WTC11 (cell line): ENCODE measurements around the gene EXPH5. TPM values are rescaled to one million over a fixed set of nuclear protein-coding genes. Genes with fewer than 3 reads are reported as not detected.

Source experiments
- ATAC-seq: fragments of 200-7000 bp; cut with Tn5 transposase; 2 replicates; pipeline ENCODE4 v1.10.0; 2021; ENCODE audit warnings: mild to moderate bottlenecking, moderate library complexity
- CTCF ChIA-PET: fragments of 300-600 bp; sonication (Branson Sonifier 250); formaldehyde crosslinking; loops from one replicate; lab custom pipeline; 2021; ENCODE audit warnings: antibody characterized with exemption; lab: Charles Lee
- POLR2A ChIA-PET: fragments of 350-600 bp; sonication (Branson Sonifier 250); formaldehyde crosslinking; loops from one replicate; lab custom pipeline; 2021; ENCODE audit warnings: antibody characterized with exemption; lab: Charles Lee
- DNase-seq: peaks from one replicate; pipeline ENCODE4 v3.0.0; 2021; ENCODE audit warnings: low spot score
- H3K27ac Mint-ChIP-seq: 2 replicates; pipeline ENCODE4 v1.8.0; 2021; ENCODE audit warnings: mixed read lengths
- H3K27me3 Mint-ChIP-seq: 2 replicates; pipeline ENCODE4 v1.8.0; 2021; ENCODE audit warnings: low read depth, mild to moderate bottlenecking, moderate library complexity, mixed read lengths
- H3K36me3 Mint-ChIP-seq: 2 replicates; pipeline ENCODE4 v1.8.0; 2021; ENCODE audit warnings: mixed read lengths
- H3K4me1 Mint-ChIP-seq: 2 replicates; pipeline ENCODE4 v1.8.0; 2022; ENCODE audit warnings: mixed read lengths
- H3K4me3 Mint-ChIP-seq: 2 replicates; pipeline ENCODE4 v1.8.0; 2021; ENCODE audit warnings: mild to moderate bottlenecking, moderate library complexity, mixed read lengths
- H3K9me3 Mint-ChIP-seq: 2 replicates; pipeline ENCODE4 v1.8.0; 2021; ENCODE audit warnings: mixed read lengths
- AR ChIP-seq: fragments of 250-450 bp; sonication (Bioruptor Pico); IDR thresholded peaks from 2 replicates; pipeline ENCODE4 v1.9.0; 2021; ENCODE audit warnings: mild to moderate bottlenecking
- ARID4B ChIP-seq: sonication (generic); formaldehyde crosslinking; IDR thresholded peaks from 2 replicates; pipeline ENCODE4 v1.8.0; 2023; ENCODE audit warnings: missing genetic modification reagents, mild to moderate bottlenecking, borderline replicate concordance
- CREM ChIP-seq: sonication (generic); formaldehyde crosslinking; IDR thresholded peaks from 2 replicates; pipeline ENCODE4 v1.8.1; 2022; ENCODE audit warnings: mild to moderate bottlenecking, missing genetic modification reagents, moderate library complexity
- ESRRA ChIP-seq: sonication (generic); formaldehyde crosslinking; IDR thresholded peaks from 2 replicates; pipeline ENCODE4 v1.8.1; 2022; ENCODE audit warnings: mild to moderate bottlenecking, missing genetic modification reagents, borderline replicate concordance
- IRF1 ChIP-seq: sonication (generic); formaldehyde crosslinking; IDR thresholded peaks from 2 replicates; pipeline ENCODE4 v1.8.0; 2023; ENCODE audit warnings: missing genetic modification reagents
- NFATC4 ChIP-seq: fragments of 250-450 bp; sonication (Bioruptor Pico); IDR thresholded peaks from 2 replicates; pipeline ENCODE4 v1.9.0; 2021; ENCODE audit warnings: mild to moderate bottlenecking
- NFE2L1 ChIP-seq: sonication (generic); formaldehyde crosslinking; IDR thresholded peaks from 2 replicates; pipeline ENCODE4 v1.8.1; 2023; ENCODE audit warnings: missing genetic modification reagents
- PREB ChIP-seq: sonication (generic); formaldehyde crosslinking; IDR thresholded peaks from 2 replicates; pipeline ENCODE4 v1.8.1; 2022; ENCODE audit warnings: mild to moderate bottlenecking, missing genetic modification reagents, moderate library complexity, borderline replicate concordance
- RELA ChIP-seq: sonication (generic); formaldehyde crosslinking; IDR thresholded peaks from 2 replicates; pipeline ENCODE4 v1.8.1; 2022; ENCODE audit warnings: missing genetic modification reagents, mild to moderate bottlenecking, borderline replicate concordance
- RORB ChIP-seq: fragments of 250-450 bp; sonication (Bioruptor Pico); IDR thresholded peaks from 2 replicates; pipeline ENCODE4 v1.9.0; 2021; ENCODE audit warnings: mild to moderate bottlenecking
- TCF7 ChIP-seq: sonication (generic); formaldehyde crosslinking; IDR thresholded peaks from 2 replicates; pipeline ENCODE4 v1.8.0; 2022; ENCODE audit warnings: mild to moderate bottlenecking, low read depth, missing genetic modification reagents, moderate library complexity
- TEAD1 ChIP-seq: sonication (generic); formaldehyde crosslinking; IDR thresholded peaks from 2 replicates; pipeline ENCODE4 v1.8.0; 2022; ENCODE audit warnings: mild to moderate bottlenecking, missing genetic modification reagents
- TEAD4 ChIP-seq: sonication (generic); formaldehyde crosslinking; IDR thresholded peaks from 2 replicates; pipeline ENCODE4 v1.8.0; 2022; ENCODE audit warnings: mild to moderate bottlenecking, missing genetic modification reagents
- USF2 ChIP-seq: sonication (generic); formaldehyde crosslinking; IDR thresholded peaks from 2 replicates; pipeline ENCODE4 v1.8.1; 2023; ENCODE audit warnings: mild to moderate bottlenecking, missing genetic modification reagents, moderate library complexity
- ZNF121 ChIP-seq: sonication (generic); formaldehyde crosslinking; IDR thresholded peaks from 2 replicates; pipeline ENCODE4 v1.8.0; 2023; ENCODE audit warnings: missing genetic modification reagents
- ZNF317 ChIP-seq: sonication (generic); formaldehyde crosslinking; IDR thresholded peaks from 2 replicates; pipeline ENCODE4 v1.8.1; 2023; ENCODE audit warnings: low read depth, mild to moderate bottlenecking, moderate library complexity, missing genetic modification reagents, borderline replicate concordance
- total RNA-seq: library from RNA; stranded (reverse); gene quantifications from 3 replicates; pipeline ENCODE4 v1.2.3, GENCODE V29; 2021

Gene EXPH5
- total RNA-seq, 1 experiment from 2014 or later, result 11.2 TPM

- no peak for TF ChIP-seq ARID4B
- no peak for TF ChIP-seq AR (CRISPR knock-in tag)
- TF ChIP-seq NFATC4, result no peak
- TF ChIP-seq ZNF121 (CRISPR knock-in tag), result no peak
- TF ChIP-seq ESRRA (CRISPR knock-in tag), result no peak
- no peak for TF ChIP-seq RELA (CRISPR knock-in tag)
These were observed 118.7 kb downstream of the EXPH5 start (continued) for GRCh38 chr11:108474664-108475463.

- ATAC-seq (no peak), DNase-seq (no peak)
- ChIA-PET CTCF (no interaction called here), POLR2A (no interaction called here)
- H3K27me3 Mint-ChIP-seq, result no peaks in the 10 kb centered on the region
- H3K36me3 Mint-ChIP-seq, result peaks cover 8% of the 10 kb centered on the region; the same call in 1 of the 2 replicates
- no peak overlapping the region for H3K27ac Mint-ChIP-seq
- H3K4me1 Mint-ChIP-seq, result no peaks in the 10 kb centered on the region
- TF ChIP-seq ZNF121 (CRISPR knock-in tag) (no peak), TEAD4 (CRISPR knock-in tag) (no peak), PREB (CRISPR knock-in tag) (no peak), NFATC4 (no peak), TEAD1 (CRISPR knock-in tag) (no peak), RORB (CRISPR knock-in tag) (no peak), IRF1 (CRISPR knock-in tag) (no peak), NFE2L1 (CRISPR knock-in tag) (no peak), ZNF317 (CRISPR knock-in tag) (no peak), RELA (CRISPR knock-in tag) (no peak), AR (CRISPR knock-in tag) (no peak), USF2 (CRISPR knock-in tag) (no peak), TCF7 (CRISPR knock-in tag) (no peak), CREM (CRISPR knock-in tag) (no peak)
- no peak overlapping the region for H3K4me3 Mint-ChIP-seq
- H3K9me3 Mint-ChIP-seq, result no peaks in the 10 kb centered on the region
These were observed 120.9 kb downstream of the EXPH5 start for GRCh38 chr11:108472681-108473080.
